HG03342 (cell line): ENCODE results near the gene ITM2C.

Experiments
- ATAC-seq: cut with Tn5 transposase; IDR thresholded peaks from one replicate; pipeline ENCODE4 v1.9.1; 2021; ENCODE audit warnings: mild to moderate bottlenecking, moderate library complexity; ENCODE audit not compliant: unreplicated experiment

Gene ITM2C

DNA sequence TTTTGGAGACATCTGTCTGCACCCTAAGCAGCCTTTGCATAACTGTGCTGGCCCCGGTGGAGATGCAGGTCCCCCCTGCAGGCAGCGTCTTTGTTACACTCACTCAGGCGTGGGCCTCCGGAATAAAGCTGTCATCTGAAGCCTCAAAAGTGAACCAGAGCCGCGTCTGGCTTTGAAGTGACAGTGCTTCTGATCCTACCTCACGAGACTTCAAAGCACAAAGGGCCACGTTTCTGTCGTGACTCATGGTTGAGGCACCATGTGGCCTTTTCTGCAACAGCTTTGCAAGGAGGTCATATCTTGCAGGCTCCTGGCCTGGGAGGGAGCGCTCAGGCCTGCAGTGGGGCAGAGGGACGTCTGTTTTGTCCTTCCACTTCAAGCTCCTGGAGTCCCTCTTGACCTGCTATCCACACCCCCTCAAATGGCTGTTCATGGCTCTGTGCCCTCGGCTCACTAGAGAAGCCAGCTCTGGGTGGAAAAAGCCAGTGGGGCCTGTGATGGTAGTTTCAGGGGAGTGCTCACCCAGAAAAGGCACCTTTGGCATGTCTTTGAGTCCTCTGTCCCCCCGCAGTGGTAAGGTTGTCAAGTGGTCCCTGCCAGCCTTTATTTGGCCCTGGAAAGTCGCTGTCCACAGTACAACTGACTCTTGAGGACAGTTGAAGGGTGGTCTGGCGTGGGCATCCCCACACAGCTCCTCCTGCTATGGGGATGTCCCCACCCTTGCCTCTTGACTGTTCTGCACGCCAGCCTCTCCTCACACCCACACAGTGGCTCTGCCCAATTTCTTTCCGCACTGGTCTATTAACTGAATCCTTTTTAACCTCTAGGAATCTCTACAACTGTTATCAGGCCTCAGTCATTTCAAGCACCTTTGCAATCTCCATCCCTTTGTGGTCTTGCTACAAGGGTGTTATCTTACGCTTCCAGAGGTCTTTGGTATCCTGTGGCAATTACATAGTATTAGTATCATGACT lies 41.0 kb downstream of the ITM2C start:
- no peak for ATAC-seq

DNA sequence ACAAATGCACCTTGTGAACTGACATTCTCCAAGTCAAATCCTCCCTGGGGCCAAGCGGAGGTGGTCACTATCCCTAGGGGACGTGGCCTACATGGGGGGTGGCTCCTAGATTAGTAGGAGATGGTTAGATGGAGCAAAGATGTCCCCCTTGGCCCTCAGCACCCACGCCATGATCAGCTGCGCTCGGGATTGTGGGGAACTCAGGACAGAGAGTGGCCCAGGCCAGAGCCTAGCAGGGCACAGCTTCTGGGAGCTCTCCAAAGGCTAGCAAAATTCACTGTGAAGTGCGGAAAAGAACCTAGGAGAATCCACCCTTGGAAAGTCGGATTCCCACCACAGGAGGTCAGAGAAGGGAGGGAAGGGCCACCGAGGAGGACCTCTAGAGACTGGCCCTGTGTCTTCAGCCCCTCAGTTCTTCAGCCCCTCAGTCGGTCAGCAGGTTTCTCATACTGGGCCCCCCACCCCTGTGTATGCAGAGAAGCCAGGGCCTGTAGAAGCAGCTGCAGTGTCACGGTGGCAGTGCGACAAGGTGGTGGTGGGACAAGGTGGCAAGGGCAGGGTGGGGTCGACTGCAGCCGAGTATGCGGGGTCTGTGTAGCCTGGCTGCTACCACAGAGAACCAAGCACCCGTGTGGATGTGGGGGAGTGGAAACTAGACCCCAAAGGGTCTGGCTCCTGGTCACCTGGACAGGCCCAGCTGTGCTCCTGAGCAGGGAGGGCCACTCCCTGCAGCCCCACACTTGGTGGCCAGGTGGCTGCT lies 41.9 kb downstream of the ITM2C start:
- no peak for ATAC-seq

DNA sequence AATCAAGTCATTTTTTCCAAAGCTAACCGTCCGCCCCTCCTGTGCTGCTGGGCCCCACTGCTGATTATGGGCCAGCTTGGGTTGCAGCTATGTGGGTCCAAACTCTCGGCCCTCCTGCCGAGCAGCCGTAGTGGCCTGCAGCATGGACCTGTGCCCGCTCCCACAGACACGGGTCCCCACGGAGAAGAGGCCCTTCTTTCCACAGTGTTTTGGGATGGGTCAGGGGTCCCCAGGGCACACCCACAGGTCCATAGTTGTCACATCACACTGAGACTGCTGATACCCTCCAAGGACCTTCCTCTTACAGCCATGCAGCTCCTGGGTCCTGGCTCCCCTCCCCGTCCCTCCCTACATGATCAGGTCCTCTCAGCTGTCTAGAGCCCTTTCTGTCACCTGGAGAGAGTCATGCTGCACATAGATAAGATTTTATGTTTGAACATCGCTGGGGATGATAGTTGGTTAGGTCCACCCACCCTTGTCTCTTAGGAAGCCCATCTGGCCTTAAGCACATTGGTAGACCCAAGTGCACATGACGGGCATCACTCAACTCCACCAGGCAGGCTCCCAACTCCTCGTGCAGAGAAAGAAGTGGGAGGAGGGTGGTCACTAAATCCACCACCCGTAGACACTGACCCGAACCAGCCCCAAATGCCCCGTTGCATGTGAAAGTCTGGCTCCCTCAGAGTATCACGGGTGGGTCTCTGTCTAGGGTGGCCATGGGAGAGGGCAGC lies 42.8 kb downstream of the ITM2C start:
- no peak for ATAC-seq

DNA sequence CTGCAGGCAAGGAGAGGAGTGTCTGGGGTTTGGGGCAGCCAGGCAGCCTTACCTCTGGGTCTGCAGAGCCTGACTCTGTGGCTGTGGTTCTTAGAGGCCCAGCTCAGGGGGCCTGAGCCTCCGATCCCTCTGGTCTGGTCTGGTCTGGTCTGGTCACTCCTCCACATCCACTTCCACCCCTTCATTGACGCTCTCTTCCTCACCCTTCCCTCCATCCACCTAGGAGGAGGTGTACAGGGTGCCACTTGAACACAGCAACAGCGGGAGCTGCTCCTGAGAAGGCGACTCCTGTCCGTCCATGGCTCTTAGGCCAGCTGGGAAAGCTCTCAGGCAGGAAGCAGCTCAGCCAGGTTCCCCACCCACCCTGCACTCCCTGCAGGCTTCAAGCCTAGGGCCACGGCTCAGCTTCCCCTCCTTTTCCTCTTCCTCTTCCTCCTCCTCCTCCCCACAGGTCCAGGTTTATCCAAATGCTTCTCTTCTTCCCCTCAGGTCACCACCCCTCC lies 43.4 kb downstream of the ITM2C start:
- ATAC-seq = no peak

DNA sequence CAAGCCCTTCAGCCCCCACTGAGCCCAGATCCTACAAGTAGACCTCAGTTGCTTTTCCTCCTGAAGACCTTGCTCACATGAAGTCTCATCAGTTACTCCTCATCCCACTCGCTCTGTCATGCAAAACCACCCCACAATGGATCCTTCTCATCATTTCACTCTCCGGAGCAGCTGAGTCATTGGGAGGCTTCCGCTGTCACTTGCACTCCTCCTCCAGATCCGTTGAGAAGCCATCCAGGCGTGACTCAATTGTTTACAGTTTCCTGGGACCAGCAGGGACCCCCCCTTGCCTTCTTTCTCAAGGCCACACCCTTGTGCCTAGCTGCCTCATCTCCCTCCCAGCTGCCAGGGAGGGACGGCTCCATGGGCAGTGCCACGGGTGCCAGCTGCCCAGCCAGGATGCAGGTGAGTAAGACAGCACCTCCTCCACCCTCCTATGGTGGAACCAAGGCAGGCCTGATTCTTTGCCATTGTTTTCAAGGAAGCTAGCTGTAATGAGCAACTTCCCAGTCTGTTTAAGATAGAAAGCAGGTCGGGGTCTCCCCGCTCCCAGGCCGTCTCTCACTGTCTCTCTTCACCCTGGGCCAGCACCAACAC lies 44.0 kb downstream of the ITM2C start:
- no peak for ATAC-seq

DNA sequence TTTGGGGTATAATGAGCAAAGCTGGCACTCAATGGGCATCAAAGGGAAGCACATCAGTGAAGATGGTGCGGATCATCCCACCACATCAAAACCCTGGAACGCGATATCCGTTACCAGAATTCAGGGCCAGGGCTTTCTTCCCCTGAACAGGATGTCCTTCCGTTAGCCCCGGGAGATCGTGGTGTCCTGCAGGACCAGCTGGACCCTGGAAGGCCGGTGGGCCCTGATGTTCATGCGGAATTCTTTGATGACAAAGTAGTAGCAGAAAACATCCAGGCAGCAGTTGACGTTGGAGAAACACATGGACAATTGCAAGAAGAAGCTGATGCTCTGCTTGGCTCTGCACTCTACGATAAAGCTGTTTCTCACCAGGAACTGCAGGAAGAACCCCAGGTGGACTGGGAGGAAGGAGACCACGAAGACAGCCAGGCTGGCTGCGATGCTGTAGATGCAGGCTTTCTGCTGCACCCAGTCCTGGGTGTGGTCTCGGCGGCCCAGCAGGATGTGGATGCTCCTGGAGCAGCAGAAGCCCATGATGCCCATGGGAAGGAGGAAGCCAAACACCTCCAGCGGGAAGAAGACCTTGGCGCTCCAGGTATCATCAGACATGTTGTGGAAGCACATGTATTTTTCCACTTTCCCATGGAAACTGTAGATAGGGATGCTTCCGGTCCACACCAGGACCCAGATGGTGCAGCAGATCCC lies 45.3 kb downstream of the ITM2C start:
- no peak for ATAC-seq

DNA sequence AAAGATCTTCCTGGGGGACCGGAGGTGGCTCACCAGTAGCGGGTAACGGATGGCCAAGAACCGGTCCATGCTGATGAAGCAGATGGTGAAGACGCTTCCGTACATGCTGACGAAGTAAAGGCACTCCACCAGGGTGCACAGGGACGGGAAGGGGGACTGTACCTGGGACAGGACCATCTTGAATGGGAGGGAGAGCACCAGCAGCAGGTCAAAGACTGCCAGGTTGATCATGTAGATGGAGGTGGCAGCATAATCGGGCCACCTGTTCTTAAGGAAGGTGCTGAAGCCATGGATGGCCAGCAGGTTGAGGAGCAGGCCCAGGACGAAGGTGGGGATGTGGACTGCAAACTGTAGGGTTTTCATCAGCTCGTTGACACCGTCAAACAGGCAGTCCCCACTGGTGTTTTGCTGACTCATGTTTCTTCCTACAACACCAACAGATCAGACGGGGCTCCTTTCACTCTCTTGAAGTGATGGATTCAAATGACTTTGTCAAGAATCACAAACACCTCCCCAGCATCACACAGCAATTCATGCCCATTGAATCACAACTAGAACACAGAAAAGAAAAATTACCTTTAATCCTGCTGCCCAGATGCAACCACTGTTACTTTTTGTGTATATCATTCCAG lies 45.9 kb downstream of the ITM2C start:
- no peak for ATAC-seq

DNA sequence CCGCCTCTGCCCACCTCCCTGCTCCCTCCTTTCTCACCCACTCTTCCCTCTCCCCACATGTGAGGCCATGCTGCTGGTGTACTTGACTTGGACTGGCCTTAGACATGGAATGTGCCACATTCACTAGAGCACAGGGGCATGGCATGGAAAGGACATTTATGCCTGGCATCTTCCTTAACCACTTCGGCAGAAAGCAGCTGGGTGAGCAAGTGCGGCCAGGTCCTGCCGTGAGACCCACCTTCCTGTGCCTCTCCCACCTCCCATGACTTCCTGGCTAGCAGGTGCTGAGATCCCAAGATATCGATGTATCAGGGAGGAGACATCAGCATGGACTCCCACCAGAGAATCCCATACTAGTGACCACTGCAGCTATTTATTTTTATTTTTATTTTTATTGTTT lies 47.3 kb downstream of the ITM2C start:
- no peak for ATAC-seq

DNA sequence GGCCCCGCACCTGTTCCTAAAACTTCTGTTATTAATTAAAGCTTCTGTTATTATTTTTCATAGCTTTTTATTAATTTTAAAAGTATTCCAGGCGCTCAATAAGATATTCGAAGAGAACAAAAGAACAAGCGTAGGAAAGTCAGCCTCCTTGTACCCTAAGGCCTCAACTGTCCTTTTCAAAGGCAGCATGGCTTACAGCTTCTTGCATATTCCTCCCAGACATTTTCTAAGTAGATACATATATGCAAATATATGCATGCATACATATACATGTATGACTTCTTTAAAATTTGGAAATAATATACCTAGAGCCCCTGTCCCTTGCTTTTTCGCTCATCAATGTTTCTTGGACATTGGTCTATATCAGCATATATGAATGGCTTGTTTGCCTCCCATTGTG lies 48.0 kb downstream of the ITM2C start:
- no peak for ATAC-seq

DNA sequence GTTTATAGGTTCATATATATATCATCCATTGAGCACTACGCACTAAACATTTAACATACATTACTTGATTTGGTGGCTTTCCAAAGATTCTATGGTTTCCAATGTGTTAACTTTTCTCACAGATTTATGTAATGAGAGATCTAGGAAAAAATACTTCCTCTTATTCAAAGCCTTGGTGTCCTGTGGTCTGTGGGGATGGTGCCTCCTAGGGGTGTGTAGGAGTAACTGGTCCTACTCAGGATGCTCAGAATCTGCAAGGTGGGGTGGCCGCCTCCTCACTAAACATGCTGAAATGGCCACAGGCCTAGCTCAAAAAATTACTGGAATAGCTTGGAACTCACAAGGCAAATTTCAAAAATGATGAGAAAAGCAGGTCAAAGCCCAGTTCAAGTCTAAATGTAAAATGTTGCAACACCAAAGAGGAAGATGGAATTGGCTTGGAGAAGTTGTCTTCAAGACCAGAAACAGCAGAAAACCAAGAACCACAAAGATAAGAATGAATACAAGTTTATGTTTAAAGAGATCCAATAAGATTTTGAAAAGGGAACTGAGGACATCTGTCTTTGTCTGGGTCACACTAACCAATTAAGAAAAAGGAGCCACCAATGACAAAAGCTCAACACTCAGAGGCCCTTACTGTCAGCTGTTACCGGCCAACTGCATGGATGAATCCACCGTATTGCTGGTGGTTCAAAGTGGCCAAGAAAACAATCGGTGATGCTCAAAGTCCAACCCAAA lies 48.8 kb downstream of the ITM2C start:
- ATAC-seq = no peak

DNA sequence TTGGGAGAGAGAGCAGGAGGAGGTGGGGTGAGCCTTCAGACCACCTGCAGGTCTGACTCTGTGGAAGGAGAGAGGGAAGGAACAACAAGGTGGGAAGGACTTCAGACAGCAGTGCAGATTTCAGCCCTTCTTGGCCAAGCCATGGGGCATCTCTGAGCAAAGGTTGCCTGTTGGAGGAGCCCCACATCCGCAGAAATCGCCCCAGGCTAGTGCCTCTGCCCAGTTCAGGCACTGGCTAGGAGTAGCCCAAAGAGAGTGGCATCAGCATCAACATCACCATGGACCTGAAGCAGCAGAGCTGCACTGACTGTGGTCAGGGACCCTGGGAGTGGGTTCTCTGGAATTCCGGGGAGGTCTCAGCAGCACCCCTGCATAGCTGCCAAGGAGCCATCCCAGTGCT lies 50.1 kb downstream of the ITM2C start:
- no peak for ATAC-seq

DNA sequence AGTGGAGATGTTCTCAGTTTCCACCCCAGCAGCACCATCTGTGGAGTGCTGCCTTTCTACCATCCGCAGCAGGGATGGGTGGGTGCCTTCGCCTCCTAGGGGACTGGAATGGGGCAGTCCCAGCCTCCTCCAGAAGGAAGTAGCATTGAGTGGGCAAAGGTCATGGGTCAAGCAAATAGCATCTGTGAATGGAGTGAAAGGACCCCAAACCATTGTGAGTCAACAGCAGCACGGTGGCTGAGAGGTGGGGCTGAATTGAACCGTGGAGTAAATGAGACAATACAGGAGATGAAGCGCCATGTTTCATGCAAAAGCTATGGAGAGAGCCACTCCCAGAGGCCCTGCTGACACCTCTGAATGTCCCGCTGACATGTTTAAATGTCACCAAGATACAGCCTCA lies 50.6 kb downstream of the ITM2C start:
- no peak for ATAC-seq

DNA sequence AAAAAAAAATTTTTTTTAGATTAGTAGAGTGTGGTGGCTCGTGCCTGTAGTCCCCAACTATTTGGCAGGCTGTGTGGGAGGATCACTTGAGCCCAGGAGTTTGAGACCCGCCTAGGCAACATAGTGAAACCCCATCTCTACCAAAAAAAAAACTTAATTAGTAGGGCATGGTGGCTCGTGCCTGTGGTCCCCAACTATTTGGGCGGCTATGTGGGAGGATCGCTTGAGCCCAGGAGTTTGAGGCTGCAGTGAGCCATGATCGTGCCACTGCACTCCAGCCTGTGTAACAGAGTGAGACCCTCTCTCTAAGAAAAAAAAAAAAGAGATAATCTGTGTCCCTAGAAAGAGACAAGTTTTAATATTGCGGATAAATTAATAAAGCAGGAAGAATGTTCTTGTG lies 51.5 kb downstream of the ITM2C start:
- ATAC-seq = no peak

DNA sequence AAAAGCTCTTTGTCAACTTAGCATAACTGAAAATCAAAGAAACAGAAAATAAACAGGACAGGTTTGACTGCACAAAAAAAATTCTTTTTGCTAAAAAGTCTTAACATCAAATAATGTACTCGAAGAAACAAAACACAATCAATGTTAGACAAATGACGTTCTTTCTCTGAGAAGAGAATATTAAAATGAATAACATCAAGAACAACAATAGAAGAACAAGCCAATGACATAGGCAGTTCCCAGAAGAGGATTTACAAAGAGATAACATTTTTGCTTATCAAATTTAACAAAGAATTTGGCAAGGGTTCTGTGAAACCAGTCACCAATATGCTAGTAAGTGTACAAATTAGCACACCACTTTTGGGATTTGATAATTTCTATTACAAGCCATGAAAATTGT lies 54.5 kb downstream of the ITM2C start:
- no peak for ATAC-seq

DNA sequence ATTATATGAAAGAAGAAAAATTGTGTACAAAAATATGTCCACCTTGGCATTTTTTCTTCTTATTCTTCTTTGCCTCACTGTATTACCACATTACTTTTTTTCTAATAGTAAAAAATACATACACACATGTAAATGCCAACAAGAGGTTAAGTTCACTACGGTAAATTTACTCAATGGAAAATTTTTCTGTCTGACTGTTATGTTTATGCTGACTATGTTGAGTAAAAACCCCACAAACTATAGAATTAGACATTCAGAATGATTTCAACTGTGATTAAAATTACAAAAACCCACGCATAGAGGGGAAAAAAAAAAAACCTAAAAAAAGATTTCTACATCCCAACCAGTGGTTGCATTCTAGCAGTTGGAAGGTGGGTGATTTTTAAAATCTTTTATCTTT lies 54.9 kb downstream of the ITM2C start:
- no peak for ATAC-seq

DNA sequence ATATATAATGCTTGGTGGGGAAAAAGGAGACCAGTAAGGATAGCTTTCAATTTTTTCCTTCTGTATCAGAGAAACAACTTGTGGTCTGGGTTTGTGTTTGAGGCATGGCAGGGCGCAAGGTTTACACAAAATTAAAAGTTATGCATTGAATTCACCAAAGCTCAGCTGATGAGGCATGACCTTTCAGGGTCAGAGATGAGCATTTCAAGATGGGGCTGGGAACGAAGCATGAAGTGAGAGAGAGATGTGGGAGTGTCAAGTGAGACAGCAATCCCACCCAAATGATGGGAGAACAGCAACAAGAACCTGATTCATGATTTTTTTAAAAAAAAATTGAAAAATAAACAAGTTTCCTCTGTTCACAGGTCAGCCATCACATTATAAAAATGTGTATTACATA lies 55.4 kb downstream of the ITM2C start:
- ATAC-seq = no peak

DNA sequence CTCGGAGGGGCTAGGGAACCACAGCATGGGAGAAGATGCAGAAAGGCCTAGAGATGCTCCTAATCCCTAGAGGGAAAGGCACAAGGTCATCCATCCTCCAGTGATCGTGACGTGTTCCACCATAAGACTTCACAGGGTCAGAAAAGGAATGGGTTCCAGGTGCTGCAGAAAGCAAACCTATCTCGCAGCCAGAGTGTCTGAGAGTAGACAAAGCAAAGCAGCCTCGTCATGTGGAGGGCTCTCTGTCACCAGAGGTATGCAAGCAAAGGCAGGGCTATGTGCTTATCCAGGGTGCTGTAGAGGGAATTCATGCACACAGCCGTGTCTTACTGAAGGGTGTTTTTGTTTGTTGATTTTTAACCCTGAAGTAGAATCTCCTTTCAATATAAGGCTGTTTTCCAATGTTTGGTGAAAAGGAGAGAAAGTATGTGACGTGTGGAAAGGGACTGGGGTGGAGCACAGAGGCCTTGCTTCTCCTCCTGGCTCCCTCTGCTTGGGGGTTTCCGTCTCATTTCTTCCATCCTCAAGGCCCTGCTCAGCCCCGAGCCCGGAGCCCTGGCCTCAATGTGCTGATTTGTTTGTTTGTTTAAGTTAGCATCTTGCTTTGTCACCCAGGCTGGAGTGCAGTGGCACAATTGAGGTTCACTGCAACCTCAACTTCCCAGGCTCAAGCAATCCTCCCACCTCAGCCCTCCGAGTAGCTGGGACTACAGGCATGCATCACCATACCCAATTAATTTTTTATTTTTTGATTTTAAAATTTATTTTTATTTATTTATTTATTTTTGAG lies 57.3 kb downstream of the ITM2C start:
- no peak for ATAC-seq

DNA sequence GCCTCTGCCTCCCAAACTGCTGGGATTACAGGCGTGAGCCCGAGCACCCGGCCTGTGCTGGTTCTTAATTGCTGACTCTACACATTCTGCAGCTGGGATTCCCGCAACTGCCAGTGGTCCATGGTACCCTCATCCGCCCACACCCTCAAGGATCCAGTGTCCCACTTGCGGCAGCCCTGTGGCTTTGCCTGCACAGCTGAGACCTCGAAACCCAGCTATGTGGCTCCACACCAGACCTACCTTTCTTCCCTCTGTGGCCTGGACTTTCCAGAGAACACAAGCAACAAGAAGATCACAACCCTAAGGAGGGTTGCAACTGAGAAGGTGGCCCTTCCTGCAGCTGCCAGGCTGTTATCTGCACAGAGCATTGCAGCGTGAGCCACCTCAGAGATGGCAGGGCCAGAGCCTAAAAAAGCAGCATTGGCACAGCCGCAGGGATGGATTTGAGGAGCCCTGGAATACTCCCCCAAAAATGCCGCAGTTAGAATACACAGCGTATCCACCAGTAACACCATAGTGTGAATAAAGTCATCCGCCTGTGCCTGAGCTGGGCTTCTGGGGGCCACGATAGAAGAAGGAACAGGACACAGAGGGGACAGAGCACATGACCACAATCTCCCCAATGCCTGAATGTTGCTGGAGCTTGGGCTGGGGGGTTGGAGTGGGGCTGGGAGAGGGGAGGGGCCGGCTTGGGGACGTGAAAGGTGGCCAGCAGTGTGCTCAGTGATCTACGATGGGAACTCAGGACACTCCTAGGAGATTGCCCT lies 58.4 kb downstream of the ITM2C start:
- no peak for ATAC-seq
